GM18907 (cell line): ENCODE data around the gene STARD3.
"Not testable (repeated sequence)": the region's sequence is repeated elsewhere in the genome, so short reads cannot be mapped to it uniquely, and the experiment has no call there.

Experiments
- ATAC-seq: cut with Tn5 transposase; IDR thresholded peaks from one replicate; pipeline ENCODE4 v1.9.1; 2021; ENCODE audit warnings: mild to moderate bottlenecking, moderate library complexity; ENCODE audit not compliant: unreplicated experiment

STARD3 gene

DNA sequence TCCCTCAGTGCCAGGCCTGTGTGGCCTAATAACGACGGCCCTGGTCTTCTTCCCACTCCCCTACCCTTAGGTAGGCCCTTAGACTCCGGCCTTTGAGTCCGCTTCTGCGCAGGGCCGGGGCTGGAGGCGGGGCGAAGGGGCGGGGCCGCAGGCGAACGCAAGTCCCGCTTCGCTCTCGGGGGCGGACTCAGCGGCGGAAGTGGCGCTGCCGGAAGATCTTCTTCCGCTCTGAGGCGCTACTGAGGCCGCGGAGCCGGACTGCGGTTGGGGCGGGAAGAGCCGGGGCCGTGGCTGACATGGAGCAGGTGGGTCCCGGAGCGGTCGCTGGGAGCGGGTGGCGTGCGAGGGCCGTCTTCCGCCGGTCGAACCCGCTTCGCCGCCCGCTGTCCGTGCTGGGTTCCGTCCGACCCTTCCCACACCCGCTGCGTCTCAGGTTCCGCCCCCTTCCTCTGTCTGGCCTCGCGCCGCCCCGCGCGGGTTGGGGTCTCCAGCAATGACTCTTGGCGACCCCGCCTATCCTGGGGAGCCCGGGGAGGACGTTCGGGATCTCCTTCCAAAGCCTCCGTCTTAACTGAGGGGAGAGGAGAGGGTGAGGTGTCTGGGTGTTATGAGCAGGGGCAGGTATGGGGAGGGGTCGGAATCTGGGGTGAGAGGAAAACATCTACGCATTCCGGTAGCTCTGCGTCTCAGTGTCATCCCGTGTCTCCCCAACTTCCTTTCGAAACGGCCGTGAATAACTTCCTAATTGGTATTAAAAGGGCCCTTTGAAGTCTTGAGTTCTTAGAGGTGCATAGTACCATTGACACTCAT, at the start of gene STARD3:
TSS of gene STARD3 (plus strand) at position 218 of the 810 bp plus-strand sequence. CDS start 16,388 bp downstream, outside the sequence.
- peak; percentile 66 for ATAC-seq

DNA sequence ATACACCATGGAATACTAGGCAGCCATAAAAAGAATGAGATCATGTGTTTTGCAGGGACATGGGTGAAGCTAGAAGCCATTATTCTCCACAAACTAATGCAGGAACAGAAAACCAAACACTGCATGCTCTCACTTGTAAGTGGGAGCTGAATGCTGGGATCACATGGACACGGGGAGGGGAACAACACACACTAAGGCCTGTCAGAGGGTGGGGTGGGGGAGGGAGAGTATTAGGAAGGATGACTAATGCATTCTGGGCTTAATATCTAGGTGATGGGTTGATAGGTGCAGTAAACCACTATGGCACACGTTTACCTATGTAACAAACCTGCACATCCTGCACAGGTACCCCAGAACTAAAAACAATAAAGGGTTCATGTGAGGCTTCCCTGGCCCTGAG, 46.8 kb upstream of the STARD3 start:
- ATAC-seq: not testable (repeated sequence)

DNA sequence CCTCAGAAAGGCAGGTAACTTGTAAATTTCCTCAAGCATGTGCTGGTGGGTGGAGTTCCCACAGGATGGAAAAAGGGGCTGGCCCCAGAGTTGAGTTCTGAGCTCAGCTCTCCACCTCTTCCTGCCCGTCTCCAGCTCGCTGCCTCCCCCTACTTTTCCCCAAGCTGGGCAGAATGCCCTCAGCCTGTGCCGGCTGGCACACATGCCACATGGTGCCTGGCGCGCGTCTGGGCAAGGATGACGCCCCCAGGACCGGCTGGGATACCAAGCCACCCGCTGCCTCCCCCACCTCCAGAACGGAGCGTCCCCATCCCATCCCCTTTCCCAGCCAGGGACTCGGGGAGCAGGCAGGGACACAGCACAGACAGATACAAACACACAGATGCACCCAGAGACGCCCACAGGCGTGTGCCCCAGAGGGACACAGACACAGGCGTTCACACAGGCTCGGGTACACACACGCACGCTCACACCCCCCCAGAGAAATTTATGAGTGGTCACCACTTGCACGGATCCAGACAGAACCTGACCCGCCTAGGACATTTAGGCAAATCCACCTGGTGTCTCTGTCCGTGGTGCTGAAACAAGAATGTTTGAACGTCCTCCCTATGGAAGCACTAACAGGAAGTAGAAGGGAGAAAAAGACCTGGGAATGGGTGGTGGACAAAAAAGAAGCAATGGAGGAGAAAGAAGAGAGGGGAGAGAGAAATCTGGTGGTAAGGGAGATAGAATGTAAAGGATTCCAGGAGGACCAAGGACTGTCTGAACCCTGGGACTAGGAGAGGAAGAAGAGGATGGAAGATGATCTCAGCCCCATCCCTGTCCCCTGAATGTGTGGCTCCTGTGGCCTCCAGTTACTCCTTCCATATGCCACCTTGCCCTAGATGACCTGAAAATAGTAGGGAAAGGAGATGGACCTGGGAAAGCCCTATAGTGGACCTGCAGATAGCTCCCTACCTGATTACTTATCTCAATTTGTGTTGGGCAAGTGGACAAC, 44.7 kb upstream of the STARD3 start:
- ATAC-seq: no peak

DNA sequence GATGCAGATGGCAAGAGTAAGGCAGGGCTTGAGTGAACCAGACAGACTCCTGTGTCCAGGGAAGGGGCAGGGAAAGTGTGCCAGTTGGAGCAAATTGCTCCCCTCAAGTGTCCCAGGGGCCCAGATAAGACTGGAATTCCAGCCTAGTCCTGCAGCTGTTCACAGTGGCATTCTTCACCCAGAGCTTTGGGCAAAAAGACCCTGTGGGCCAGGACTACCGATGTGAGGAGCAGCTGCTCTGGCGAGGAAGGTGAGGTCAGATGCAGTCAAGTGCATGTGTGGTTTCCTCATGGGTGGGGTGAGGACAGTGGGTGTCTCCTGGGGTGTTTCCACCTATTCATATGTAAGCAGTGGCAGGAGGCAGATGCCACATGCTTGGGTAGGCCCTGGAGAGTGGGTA, 43.6 kb upstream of the STARD3 start:
- ATAC-seq: no peak

DNA sequence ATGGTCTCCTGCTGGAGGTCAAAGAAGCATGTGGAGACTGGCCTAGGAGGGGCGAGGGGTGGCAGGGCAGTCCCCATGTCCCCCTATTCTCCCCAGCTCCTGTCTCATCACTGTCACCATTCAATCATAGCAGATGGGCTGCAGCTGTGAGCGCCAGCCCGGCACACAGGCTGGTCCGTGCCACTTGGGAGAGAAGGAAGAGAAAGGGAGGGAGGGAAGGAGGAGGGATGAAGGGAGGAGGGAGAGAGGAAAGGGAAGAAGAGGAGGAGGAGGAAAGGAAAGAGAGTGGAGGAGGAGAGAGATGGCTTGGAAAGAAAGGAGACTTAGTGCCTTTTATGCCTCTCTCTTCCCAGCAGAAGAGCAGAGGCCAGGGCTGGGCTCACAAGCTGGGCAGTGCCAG, 41.6 kb upstream of the STARD3 start:
- ATAC-seq: no peak

DNA sequence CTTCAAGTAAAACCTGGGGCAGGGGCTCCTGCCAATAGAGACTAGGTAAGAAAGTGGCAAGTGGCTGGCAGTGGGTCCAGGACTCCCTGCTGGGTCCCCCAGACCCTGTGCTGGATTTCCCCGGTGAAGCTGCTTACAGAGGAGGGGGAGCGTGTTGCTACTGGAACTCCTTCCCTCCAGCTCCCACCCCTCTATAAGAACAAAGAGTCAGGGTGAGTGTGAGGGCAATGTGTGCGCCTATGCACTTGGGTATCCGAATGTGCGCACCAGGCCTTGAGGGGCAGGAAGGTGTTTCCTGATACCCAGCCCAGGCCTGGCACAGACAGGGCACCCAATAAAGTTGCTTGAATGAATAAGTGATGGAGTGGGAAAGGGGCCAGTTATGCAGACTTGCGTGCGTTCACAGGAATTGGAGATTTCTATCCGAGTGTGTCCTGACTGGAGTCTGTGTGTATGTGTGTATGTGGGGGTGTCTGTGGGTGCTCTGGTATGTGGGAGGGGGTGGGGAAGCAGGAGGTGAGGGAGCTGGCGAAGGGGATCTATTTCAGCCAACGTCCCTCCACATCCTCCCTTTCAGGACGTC, 40.9 kb upstream of the STARD3 start:
- no peak for ATAC-seq

DNA sequence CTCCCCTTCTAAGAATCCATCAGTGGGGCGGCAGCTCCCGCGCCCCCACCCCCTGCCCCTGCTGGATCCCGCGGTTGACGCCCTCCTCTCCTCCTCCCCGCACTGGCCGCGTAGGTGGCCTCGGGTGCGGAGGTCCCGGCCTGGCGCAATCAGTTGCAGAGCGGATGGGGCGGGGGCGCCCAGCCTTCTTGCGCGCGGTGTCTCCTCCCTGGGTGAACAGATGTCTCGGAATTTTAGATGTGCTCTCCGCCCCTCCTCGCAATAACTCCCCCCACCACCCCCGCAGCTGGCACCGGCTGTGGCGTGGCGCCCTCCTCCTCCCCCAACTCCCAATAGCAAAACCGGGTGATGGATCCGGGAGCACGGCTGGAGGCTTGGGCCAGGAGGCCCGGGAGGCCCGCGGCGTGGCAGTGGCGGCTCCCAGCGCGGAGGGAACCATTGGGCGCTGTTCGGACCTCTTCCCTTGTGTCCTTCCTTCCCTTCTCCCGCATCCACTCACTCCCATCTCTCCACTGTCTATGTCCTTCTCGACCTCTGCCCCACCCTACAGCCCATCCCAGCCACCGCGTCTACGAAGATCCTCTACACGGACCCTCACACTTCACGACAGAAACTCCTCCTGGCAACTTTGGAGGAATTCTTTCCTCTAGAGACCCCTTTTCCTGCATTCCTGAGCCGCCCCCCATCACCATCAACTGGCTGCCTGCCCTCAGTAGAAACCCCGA, 40.2 kb upstream of the STARD3 start:
- ATAC-seq: no peak

DNA sequence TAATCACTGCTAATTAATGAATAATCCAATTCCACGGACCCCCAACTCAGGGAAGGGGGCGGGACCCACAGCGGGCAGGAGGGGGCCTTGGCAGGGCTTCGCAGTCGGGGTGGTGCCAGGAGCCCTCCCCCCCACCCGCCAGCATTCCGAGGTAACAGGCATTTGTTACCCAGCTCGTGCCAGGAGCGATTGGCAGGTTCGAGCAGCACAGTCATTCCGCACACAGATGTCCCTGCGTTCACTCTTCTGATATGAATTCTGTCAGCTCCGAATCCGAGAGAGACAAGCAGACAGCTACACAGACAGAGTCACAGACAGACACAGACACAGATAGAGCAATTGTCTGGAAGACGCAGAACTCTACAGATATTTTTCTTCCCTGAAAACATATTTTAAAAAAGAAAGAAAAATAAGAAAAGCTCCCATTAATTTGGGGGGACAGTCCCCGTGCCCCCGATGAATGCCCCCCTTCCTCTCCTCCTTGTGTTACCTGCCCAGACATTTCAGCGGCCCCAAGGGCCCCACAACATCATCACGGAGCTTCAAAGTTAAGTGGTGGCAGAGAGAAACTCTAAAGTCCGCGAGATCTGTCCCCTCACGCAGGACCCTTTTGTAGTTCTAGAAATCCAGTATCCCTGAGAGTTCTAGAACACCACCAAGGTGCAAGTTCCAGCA, 39.4 kb upstream of the STARD3 start:
- ATAC-seq: no peak

DNA sequence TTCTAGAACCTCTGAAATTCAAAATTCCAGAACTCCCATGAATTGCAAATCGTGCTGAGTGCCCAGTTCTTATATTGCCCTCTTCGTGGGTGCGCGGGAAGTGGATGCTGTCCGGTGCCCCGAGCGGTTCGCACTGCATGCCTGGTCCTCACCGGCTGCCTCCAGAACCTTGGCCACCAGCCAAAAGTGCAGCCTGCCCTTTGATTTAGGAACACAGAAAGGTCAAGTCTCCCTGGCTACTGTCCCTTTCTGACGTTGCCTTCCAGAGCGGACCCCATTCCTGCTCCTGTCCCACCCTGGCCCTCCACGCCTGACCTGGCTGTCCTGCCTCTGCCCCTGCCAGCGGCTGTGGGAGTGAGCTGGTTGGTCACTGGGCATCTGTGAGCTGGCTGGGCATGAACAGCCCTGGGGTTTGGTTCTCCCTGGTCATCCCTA, 38.9 kb upstream of the STARD3 start:
- no peak for ATAC-seq

DNA sequence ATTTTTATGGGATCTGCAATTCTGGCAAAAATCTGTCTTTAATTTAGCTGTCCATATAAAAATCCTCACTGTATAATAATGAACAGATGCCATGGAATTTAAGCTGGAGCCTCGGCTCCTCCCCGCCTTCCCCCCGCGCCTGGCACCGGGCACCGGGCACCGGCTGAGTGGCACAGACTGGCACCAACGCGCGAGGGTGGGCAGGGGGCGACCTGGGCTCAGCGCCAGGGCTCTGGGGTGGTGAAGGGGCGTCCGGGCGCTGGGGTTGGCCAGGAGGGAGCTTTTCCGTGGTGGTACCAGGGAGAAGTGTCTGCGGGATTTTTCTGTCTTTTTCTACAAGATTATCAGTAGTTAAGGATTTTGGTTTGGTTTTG, 38.3 kb upstream of the STARD3 start:
- no peak for ATAC-seq

DNA sequence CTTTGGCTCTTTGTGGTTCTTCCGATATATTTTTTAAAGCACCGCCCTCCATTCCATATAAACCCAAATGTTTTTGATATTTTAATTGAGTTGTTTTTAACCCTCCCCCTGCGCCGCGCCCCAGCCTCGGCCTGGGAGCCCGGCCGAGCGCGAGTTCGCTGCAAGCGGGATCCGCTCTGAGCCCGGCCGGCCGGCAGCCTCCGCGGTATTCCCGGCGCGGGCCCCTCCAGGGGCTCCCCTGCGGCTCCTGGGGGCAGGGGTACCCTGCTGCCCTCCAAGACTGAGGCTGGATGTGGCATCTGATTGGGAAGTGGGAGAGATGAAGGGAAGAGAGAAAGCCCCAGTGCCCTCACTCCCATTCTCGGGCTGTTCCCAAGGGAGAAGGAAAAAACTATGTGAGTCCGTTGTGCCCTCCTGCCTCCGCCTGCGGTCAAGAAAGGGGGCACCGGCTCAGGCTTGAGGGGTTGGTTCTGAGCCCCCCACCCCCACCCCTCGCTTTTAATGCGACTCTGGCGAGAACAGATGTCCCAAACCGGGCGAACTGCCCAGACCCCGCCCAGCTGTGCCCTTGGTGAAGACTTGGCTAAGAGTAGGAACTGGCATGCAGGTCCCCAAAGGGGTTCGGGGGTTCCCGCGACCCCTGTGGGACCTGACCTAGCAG, 37.8 kb upstream of the STARD3 start:
- ATAC-seq: no peak

DNA sequence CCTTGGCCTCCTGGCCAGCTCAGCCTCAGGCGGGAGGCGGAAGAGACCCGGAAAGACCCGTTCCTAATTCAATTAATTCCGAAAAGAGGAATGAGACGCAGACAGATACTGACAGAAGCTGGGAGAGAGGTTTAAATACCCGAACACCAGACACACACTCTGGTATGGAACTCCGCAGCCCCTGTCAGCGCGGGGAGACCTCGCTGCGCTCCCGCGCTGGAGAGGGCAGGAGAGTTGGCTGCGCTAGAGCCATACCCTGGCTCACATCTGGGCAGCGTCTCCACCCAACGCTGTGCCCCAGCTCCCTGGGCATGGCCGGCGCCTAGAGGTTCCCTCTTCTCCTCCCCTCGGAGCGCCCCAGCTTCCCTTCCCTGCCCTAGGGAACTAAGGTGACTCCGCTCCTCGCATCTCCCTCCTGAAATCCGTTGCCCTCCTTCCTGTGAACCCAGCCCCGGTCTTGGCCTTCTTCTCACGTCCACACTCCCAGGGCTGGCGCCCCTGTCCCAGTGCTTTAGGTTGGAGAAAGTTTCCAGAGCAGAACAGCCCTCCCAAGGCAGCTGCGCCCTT, 37.2 kb upstream of the STARD3 start:
- ATAC-seq: no peak

DNA sequence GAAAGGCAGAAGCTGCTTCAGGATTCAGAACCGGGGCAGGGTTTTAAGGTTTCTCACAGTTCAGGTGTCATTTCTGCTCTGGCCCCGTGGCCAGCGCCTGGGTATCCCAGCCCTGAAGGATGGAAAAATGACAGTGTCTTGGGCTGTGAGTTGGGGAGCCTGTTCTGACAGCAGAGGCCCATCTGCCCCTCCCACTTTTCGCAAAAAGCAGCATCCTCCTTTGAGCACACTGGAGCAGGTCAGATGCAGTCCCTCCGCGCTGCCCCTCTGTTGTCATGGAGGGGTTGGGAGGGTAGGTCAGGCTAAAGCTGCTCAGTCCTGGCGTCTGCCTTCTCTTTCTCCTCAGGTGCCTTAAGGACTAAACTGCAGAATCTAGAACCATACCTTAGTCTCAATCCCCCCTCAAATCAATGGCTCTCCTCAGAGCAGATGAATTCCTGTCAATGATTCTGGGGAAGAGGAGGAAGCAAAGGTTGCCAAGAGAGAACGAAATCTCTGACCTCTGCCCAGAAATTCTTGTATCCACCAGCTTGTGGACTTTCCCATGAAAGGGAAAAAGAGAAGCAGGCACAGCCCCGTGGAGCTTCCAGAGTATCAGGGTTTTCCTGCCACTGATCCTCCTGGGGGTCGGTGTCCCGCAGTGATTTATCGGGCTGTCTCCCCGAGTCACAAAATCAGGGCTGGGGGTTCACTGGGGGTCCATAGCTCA, 36.5 kb upstream of the STARD3 start:
- ATAC-seq: no peak

DNA sequence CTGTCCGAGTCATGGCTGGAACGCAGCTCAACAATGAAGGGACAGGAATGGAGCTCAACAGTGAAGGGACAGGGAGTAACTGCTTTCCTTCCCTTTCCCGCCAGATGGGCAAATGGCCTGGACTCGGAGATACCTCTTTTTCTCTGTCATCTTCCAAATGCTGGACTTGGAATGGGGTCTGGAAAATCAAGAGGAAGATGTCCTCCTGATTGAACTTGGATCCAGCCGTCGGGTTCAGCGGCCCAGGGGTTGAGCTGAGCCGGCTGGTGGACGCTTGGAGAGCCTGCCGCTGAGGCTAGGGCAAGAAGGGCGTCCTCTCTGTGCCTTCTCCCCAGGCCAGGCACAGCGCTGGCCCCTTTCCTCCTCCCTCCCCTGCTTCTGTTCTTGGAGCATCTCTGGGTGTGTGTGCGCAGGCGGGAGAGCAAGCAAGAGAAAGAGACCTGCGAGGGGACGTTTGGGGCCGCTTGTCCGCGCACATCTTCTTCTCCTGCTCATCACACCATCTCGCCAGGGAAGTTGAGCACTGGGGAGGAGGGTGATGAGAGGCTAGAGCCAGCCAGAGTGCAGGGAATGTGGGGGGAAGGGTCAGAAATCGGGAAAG, 35.8 kb upstream of the STARD3 start:
- no peak for ATAC-seq

DNA sequence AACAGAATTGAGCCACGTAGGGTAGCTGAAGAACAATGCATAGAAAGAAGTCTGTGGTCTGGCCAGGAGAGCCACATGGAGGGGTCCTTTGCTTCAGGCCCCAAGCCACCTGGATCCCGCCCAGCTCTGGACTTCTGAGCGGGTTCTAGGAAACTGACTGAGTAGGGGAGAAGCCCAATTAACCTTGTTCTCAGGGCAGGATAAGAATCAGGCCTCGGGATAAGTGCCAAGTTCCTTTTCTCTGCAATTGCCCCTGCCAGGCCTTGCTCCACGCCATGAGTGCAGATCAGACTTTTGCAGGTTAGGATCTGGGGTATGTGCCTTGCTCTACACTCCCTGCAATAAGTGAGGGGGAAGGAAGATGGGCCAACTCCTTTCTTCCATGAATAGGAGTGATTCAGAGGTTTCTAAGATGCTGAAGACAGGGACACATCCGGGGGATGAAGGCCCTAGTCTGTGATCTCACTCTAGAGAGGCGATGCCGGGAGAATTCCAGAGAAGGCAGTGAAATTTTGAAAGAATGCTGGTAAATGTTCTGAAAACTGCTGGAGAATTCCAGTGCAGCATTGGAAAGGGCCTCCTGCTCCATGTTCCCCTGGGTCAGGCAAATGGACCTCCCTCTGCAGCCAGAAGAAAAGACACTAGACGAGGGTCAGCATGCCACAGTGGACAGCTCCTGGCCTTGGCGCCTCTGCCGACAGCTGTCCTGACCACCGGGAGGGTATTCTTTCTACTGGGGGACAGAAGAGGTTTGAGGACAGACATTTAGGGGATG, 35.0 kb upstream of the STARD3 start:
- ATAC-seq: no peak

DNA sequence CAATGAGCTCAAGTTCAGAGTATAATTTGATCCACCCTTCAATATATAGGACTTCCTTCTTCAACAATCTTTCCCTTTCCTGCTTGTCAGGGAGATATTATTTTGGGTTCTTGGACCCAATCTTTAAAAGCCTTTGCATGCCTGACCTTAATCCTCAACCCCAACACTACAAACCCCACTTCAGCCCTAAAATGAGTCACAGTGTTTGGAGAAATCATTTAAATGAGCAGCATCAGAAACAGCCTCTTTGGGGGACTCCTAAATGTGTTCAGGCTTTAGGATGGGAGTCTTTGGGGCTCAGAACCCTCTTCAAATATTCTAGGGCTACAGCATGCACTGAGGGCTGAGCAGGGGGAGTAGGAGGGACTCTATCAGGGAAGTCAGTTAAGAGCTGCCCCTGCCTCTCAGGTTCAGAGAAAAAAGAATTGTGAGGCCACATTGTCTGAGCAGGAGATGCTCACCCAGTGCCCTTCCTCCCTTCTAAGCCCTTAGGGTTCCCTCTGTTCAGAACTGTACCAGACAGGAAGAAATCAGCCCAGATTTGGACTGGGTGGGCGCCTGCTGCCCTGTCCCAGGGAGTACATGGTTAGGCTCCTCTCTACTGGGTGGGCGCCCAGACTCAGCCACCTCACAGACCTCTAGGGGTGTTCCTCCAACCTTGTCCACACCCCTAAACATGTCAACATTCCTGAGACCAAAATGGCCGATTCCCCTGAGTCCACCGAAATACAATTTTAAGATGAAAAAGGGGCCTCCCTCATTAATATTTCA, 34.2 kb upstream of the STARD3 start:
- ATAC-seq: no peak
